Gastroesophageal sphincter (tissue), 4 donors: ENCODE measurements around the gene CALCA. TPM values are rescaled to one million over a fixed set of nuclear protein-coding genes. Genes with fewer than 3 reads are reported as not detected.

Experiments used
- ATAC-seq: fragments of 150-250 bp; one replicate; pipeline ENCODE4 v1.9.1; 2016; ENCODE audit warnings: mild to moderate bottlenecking, moderate library complexity
- H3K27ac ChIP-seq, 4 donors: fragments of 200-600 bp; sonication (generic) in 3 of 4; 1 replicate in 3 of 4; 2 replicates in 1 of 4; pipeline ENCODE4 v1.5.1; 2016 to 2019
- H3K27me3 ChIP-seq: fragments of 200-600 bp; sonication (generic); one replicate; pipeline ENCODE4 v1.5.1; 2019
- H3K36me3 ChIP-seq, 2 donors: fragments of 200-600 bp; sonication (generic); one replicate each; pipeline ENCODE4 v1.5.1; 2019; ENCODE audit warnings: control low read depth in 1 of 2
- H3K4me1 ChIP-seq, 3 donors: fragments of 200-600 bp; sonication (generic); 1 replicate in 2 of 3; 2 replicates in 1 of 3; pipeline ENCODE4 v1.5.1; 2016 to 2019; ENCODE audit warnings: control low read depth in 2 of 3
- H3K4me3 ChIP-seq, 2 donors: fragments of 200-600 bp; sonication (generic); one replicate each; pipeline ENCODE4 v1.5.1; 2019; ENCODE audit warnings: mild to moderate bottlenecking in 1 of 2, moderate library complexity in 1 of 2
- H3K9me3 ChIP-seq, 3 donors: fragments of 200-600 bp; sonication (generic); one replicate each; pipeline ENCODE4 v1.5.1; 2017 to 2019; ENCODE audit warnings: control low read depth in 2 of 3
- CTCF ChIP-seq, 4 experiments: fragments of 200-600 bp in 2 of 4; fragments of 450-650 bp in 2 of 4; sonication (generic) in 1 of 4; IDR thresholded peaks; one replicate each; pipeline ENCODE4 v1.5.1; 2017 to 2019; ENCODE audit warnings: antibody characterized with exemption in 4 of 4, mild to moderate bottlenecking in 2 of 4, moderate library complexity in 2 of 4
- EP300 ChIP-seq: sonication (generic); formaldehyde crosslinking; IDR thresholded peaks from one replicate; pipeline ENCODE4 v1.6.1; 2017; ENCODE audit warnings: antibody characterized with exemption, mild to moderate bottlenecking
- POLR2A ChIP-seq, 2 donors: fragments of 450-650 bp; IDR thresholded peaks; one replicate each; pipeline ENCODE4 v1.6.1; 2017; ENCODE audit warnings: antibody characterized with exemption in 2 of 2, mild to moderate bottlenecking in 2 of 2, moderate library complexity in 1 of 2
- POLR2AphosphoS5 ChIP-seq: sonication (generic); formaldehyde crosslinking; IDR thresholded peaks from one replicate; pipeline ENCODE4 v1.6.1; 2017; ENCODE audit warnings: antibody characterized with exemption
- WGBS, 2 donors: methylation state at CpG; one replicate each; pipeline ENCODE4 v1.1.5; 2018; ENCODE audit warnings: low coverage in 1 of 2; 5-methylcytosine and 5-hydroxymethylcytosine counted together
- total RNA-seq, 4 donors: library from RNA; depleted of rRNA; stranded (reverse); fragments of >200 nt; gene quantifications; one replicate each; pipeline ENCODE4 v1.1.0, GENCODE V29; 2016

The CALCA gene
- total RNA-seq, 4 donors from 2014 or later: not detected

DNA sequence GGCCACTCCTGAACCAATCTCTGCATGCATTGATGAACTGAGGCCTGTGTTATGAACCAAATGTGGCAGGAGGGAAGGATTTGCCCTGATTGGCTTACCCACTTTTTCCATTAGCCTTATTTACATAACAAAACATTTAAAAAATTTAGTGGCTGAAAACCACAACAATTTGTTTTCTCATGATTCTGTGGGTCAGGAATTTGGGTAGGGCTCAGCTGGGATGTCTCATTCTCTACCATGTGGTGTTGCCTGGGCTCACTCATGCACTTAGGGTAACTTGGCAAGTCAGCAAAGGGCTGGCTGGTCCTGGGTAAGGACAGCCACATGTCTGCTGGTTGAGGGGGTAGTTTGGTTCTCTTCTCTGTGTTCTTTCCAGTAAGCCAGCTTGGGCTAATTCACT, 45.0 kb downstream of the CALCA start:
- Histone ChIP-seq H3K36me3 (no peaks in the 10 kb centered on the region), H3K4me1 (no peaks in the 10 kb centered on the region), H3K27me3 (no peaks in the 10 kb centered on the region), H3K9me3 (no peaks in the 10 kb centered on the region), H3K27ac (no peak overlapping the region), H3K4me3 (no peak overlapping the region)
- no peak for TF ChIP-seq CTCF (IDR thresholded peaks at IDR 0.05)
- no peak for TF ChIP-seq POLR2AphosphoS5
- TF ChIP-seq EP300: no peak
- TF ChIP-seq POLR2A (IDR thresholded peaks at IDR 0.05): no peak
- ATAC-seq: no peak

- Histone ChIP-seq H3K27ac (no peak overlapping the region), H3K36me3 (no peaks in the 10 kb centered on the region), H3K9me3 (no peaks in the 10 kb centered on the region), H3K27me3 (no peaks in the 10 kb centered on the region), H3K4me3 (no peak overlapping the region), H3K4me1 (no peaks in the 10 kb centered on the region)
- whole genome bisulfite sequencing, 2 donors: 80% methylated on average over 2 of the region's 3 CpGs
- TF ChIP-seq POLR2AphosphoS5: no peak
- ATAC-seq: no peak
Measured at GRCh38 chr11:14924318-14924717, 47.8 kb downstream of the CALCA start.

Other genes with a start within 250 kb of the CALCA start
- gene CYP2R1, start 80.1 kb downstream of the CALCA start, total RNA-seq: 10 to 100 TPM; 13.5 to 22.7 (median 14.9) TPM
- gene CALCB, start 101.2 kb upstream of the CALCA start, total RNA-seq: not detected
- gene INSC, start 142.6 kb upstream of the CALCA start, total RNA-seq: 10 to 100 TPM in 1 of 4 donors, 1 to 10 TPM in 3; 1.3 to 11.4 (median 2.6) TPM